Measurements from ENCODE around the gene TRDN.
"Not testable (repeated sequence)": the region's sequence is repeated elsewhere in the genome, so short reads cannot be mapped to it uniquely, and the experiment has no call there.

Gene TRDN

GRCh38 chr6:123288649-123289048, 348.1 kb downstream of the TRDN start:
- DNase-seq (ENCODE audit: low read depth in 2 of 2): no peak

- DNase-seq (ENCODE audit: low read depth in 2 of 2): no peak
These were observed 360.2 kb downstream of the TRDN start for GRCh38 chr6:123276546-123276980.

GRCh38 chr6:123263981-123264380, 372.8 kb downstream of the TRDN start:
- no peak for DNase-seq (ENCODE audit: low read depth in 2 of 2)

- DNase-seq (ENCODE audit: low read depth in 2 of 2): no peak
These were observed 396.1 kb downstream of the TRDN start for GRCh38 chr6:123240626-123241025.

GRCh38 chr6:123233336-123233735, 403.4 kb downstream of the TRDN start:
- DNase-seq (ENCODE audit: low read depth in 2 of 2): no peak

- DNase-seq (ENCODE audit: low read depth in 2 of 2): not testable (repeated sequence)
These were observed 409.0 kb downstream of the TRDN start for GRCh38 chr6:123227789-123228188.

- no peak for DNase-seq (ENCODE audit: low read depth in 2 of 2)
These were observed 410.4 kb downstream of the TRDN start for GRCh38 chr6:123226398-123226797.

- DNase-seq (ENCODE audit: low read depth in 2 of 2): no peak
These were observed 412.7 kb downstream of the TRDN start for GRCh38 chr6:123224077-123224476.

- DNase-seq (ENCODE audit: low read depth in 2 of 2): no peak
These were observed 413.3 kb downstream of the TRDN start for GRCh38 chr6:123223461-123223860.

- no peak for DNase-seq (ENCODE audit: low read depth in 2 of 2)
These were observed 421.5 kb downstream of the TRDN start for GRCh38 chr6:123215211-123215610.

GRCh38 chr6:123214433-123214832, 422.3 kb downstream of the TRDN start:
- DNase-seq (ENCODE audit: low read depth in 2 of 2): no peak

- DNase-seq (ENCODE audit: low read depth in 2 of 2): no peak
These were observed 422.8 kb downstream of the TRDN start for GRCh38 chr6:123213921-123214320.

GRCh38 chr6:123211777-123212545, 424.8 kb downstream of the TRDN start:
- DNase-seq (ENCODE audit: low read depth in 2 of 2): no peak

GRCh38 chr6:123210645-123211044, 426.1 kb downstream of the TRDN start:
- no peak for DNase-seq (ENCODE audit: low read depth in 2 of 2)

GRCh38 chr6:123207967-123208510, 428.7 kb downstream of the TRDN start:
- no peak for DNase-seq (ENCODE audit: low read depth in 2 of 2)

GRCh38 chr6:123203928-123204327, 432.8 kb downstream of the TRDN start:
- DNase-seq (ENCODE audit: low read depth in 2 of 2): no peak

- DNase-seq (ENCODE audit: low read depth in 2 of 2): no peak
These were observed 434.8 kb downstream of the TRDN start for GRCh38 chr6:123201869-123202372.

- DNase-seq (ENCODE audit: low read depth in 2 of 2): no peak
These were observed 443.5 kb downstream of the TRDN start for GRCh38 chr6:123193298-123193697.

GRCh38 chr6:123189816-123190215, 446.9 kb downstream of the TRDN start:
- DNase-seq (ENCODE audit: low read depth in 2 of 2): no peak

- DNase-seq (ENCODE audit: low read depth in 2 of 2): no peak
These were observed 453.8 kb downstream of the TRDN start for GRCh38 chr6:123182998-123183397.

- no peak for DNase-seq (ENCODE audit: low read depth in 2 of 2)
These were observed 460.0 kb downstream of the TRDN start for GRCh38 chr6:123176706-123177105.

- DNase-seq (ENCODE audit: low read depth in 2 of 2): no peak
These were observed 465.2 kb downstream of the TRDN start for GRCh38 chr6:123171341-123172115.

GRCh38 chr6:123169774-123170095, 467.0 kb downstream of the TRDN start:
- no peak for DNase-seq (ENCODE audit: low read depth in 2 of 2)
